Keratinocyte (primary cell): ENCODE measurements around the gene CNIH2. TPM values are rescaled to one million over a fixed set of nuclear protein-coding genes. Genes with fewer than 3 reads are reported as not detected.

Experiments used
- DNase-seq: peaks from one replicate; pipeline ENCODE4 v3.0.0-alpha.2; 2011; ENCODE audit warnings: low read depth, missing footprints, low spot score
- FAIRE-seq: peaks from 2 replicates; lab custom pipeline; 2011; peaks lifted over from hg19 to GRCh38; lab: Jason Lieb, UNC
- H2AFZ ChIP-seq: 2 replicates; pipeline ENCODE4 v1.6.0; 2012; ENCODE audit warnings: low read length, control low read depth, inconsistent platforms; ENCODE audit not compliant: control insufficient read depth
- H3K27ac ChIP-seq: 2 replicates; pipeline ENCODE4 v1.5.1; 2011; ENCODE audit warnings: low read length; ENCODE audit not compliant: control insufficient read depth, insufficient read depth
- H3K27me3 ChIP-seq: 3 replicates; pipeline ENCODE4 v1.6.0; 2011; ENCODE audit warnings: low read length; ENCODE audit not compliant: control insufficient read depth, insufficient read depth; ENCODE audit errors: extremely low read depth
- H3K36me3 ChIP-seq, 2 experiments: 2 replicates in 1 of 2; 3 replicates in 1 of 2; pipeline ENCODE4 v1.5.1; 2011; ENCODE audit warnings: low read length in 2 of 2, mild to moderate bottlenecking in 1 of 2; ENCODE audit not compliant: control insufficient read depth in 2 of 2, insufficient read depth in 2 of 2; ENCODE audit errors: extremely low read depth in 1 of 2
- H3K4me1 ChIP-seq: 3 replicates; pipeline ENCODE4 v1.5.1; 2011; ENCODE audit warnings: low read length; ENCODE audit not compliant: control insufficient read depth, insufficient read depth; ENCODE audit errors: extremely low read depth
- H3K4me2 ChIP-seq: 3 replicates; pipeline ENCODE4 v1.6.0; 2011; ENCODE audit warnings: low read depth, low read length; ENCODE audit not compliant: control insufficient read depth, insufficient read depth; ENCODE audit errors: extremely low read depth
- H3K4me3 ChIP-seq, 3 experiments: fragments of 200-600 bp in 1 of 3; sonication (generic) in 1 of 3; 2 replicates in 2 of 3; 3 replicates in 1 of 3; pipeline ENCODE4 v1.5.1; 2011 to 2016; ENCODE audit warnings: low read length in 3 of 3, mild to moderate bottlenecking in 3 of 3, control low read depth in 2 of 3, inconsistent platforms in 1 of 3, low read depth in 1 of 3, mixed read lengths in 1 of 3, mixed run types in 1 of 3, moderate library complexity in 1 of 3; ENCODE audit not compliant: control insufficient read depth in 2 of 3, insufficient read depth in 2 of 3; ENCODE audit errors: extremely low read depth in 1 of 3
- H3K79me2 ChIP-seq: 2 replicates; pipeline ENCODE4 v1.6.0; 2012; ENCODE audit warnings: low read length; ENCODE audit not compliant: control insufficient read depth, insufficient read depth
- H3K9ac ChIP-seq: 3 replicates; pipeline ENCODE4 v1.6.0; 2011; ENCODE audit warnings: low read length; ENCODE audit not compliant: control insufficient read depth, insufficient read depth; ENCODE audit errors: extremely low read depth
- H3K9me1 ChIP-seq: 3 replicates; pipeline ENCODE4 v1.6.0; 2011; ENCODE audit warnings: low read length; ENCODE audit not compliant: control insufficient read depth, insufficient read depth; ENCODE audit errors: extremely low read depth
- H3K9me3 ChIP-seq: 2 replicates; pipeline ENCODE4 v1.5.1; 2012; ENCODE audit warnings: low read depth, low read length; ENCODE audit not compliant: control insufficient read depth
- H4K20me1 ChIP-seq: 3 replicates; pipeline ENCODE4 v1.6.0; 2011; ENCODE audit warnings: low read length; ENCODE audit not compliant: control insufficient read depth, insufficient read depth; ENCODE audit errors: extremely low read depth
- EZH2 ChIP-seq: IDR thresholded peaks from one replicate; pipeline ENCODE4 v1.6.1; 2012; ENCODE audit warnings: inconsistent platforms, mild to moderate bottlenecking, low read length, moderate library complexity
- dilution Hi-C: fragments of 300-500 bp; cut with MboI; formaldehyde crosslinking; loops from one replicate; pipeline ENCODE4 v1.7.0; 2020; ENCODE audit warnings: low sequenced_read_pairs; ENCODE audit not compliant: extremely low pct_ligation_motif_present
- polyA plus RNA-seq, 5 experiments: library from polyadenylated mRNA; depleted of rRNA in 3 of 5; stranded (reverse) in 3 of 5; stranded (forward) in 1 of 5; unstranded in 1 of 5; fragments of >200 nt; gene quantifications; 1 replicate in 1 of 5; 2 replicates in 3 of 5; 3 replicates in 1 of 5; pipeline versions ENCODE4 v1.2.1 to v1.2.3, GENCODE V29; 2011 to 2012; ENCODE audit warnings: missing spikeins in 2 of 5, low read depth in 1 of 5, low replicate concordance in 1 of 5
- TF ChIP-seq, protein P1 (sequence below), 3 experiments: IDR thresholded peaks in 1 of 3; conservative IDR thresholded peaks in 1 of 3; optimal IDR thresholded peaks in 1 of 3; 2 replicates in 2 of 3; 3 replicates in 1 of 3; pipeline versions ENCODE3 to v1.5.1; 2011; ENCODE audit warnings: low read length in 3 of 3, mild to moderate bottlenecking in 3 of 3, moderate library complexity in 2 of 3, control low read depth in 1 of 3, inconsistent platforms in 1 of 3; ENCODE audit not compliant: insufficient read depth in 2 of 3; ENCODE audit errors: extremely low read depth in 1 of 3

CNIH2 gene
- polyA plus RNA-seq, 1 donor (not counting 4 experiments of a cell fraction or from before 2014, with no cell fraction given) = 0.17 TPM

DNA sequence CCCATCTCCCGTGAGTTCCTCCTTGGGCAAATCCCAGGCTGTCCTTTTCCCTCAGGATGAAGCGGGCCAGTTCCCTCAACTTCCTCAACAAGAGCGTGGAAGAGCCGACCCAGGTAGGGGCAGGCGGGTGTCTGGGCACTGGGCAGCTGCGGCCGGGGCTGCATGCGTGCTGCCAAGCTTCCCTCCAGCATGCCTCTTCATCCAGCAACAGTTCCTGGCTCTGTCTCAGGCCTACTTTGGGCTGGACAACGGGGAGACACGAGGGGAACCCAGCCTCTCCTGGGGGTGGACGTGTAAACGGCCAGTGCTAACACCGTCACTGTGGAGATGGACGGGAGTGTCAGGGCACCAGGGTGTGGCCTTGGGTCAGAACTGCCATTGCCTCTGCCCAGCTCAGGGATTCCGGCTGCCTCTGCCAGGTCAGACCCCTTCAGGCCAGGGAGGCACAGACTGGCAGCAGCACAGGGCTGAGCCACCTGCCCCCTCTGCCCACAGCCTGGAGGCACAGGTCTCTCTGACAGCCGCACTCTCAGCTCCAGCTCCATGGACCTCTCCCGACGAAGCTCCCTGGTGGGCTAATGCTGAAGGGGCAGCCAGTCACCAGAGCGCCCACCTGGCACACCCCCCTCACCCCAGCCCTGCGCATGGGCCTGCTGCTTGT, 11.5 kb upstream of the CNIH2 start:
- Histone ChIP-seq H3K4me3 (no peak overlapping the region), H3K4me1 (peaks cover 9% of the 10 kb centered on the region), H3K79me2 (peaks cover 24% of the 10 kb centered on the region), H3K27me3 (no peaks in the 10 kb centered on the region), H3K9ac (no peak overlapping the region), H3K9me3 (no peaks in the 10 kb centered on the region), H3K27ac (no peak overlapping the region), H3K36me3 (peaks cover 32 to 35% of the 10 kb centered on the region in 2 experiments), H3K9me1 (no peaks in the 10 kb centered on the region), H3K4me2 (no peak overlapping the region), H4K20me1 (peaks cover 2% of the 10 kb centered on the region), H2AFZ (no peak overlapping the region)
- FAIRE-seq = no peak
- TF ChIP-seq, protein P1, sequence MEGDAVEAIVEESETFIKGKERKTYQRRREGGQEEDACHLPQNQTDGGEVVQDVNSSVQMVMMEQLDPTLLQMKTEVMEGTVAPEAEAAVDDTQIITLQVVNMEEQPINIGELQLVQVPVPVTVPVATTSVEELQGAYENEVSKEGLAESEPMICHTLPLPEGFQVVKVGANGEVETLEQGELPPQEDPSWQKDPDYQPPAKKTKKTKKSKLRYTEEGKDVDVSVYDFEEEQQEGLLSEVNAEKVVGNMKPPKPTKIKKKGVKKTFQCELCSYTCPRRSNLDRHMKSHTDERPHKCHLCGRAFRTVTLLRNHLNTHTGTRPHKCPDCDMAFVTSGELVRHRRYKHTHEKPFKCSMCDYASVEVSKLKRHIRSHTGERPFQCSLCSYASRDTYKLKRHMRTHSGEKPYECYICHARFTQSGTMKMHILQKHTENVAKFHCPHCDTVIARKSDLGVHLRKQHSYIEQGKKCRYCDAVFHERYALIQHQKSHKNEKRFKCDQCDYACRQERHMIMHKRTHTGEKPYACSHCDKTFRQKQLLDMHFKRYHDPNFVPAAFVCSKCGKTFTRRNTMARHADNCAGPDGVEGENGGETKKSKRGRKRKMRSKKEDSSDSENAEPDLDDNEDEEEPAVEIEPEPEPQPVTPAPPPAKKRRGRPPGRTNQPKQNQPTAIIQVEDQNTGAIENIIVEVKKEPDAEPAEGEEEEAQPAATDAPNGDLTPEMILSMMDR (optimal IDR thresholded peaks at IDR 0.05 in 1 of 3, IDR thresholded peaks at IDR 0.05 in 1 of 3, conservative IDR thresholded peaks at IDR 0.05 in 1 of 3; ENCODE audit: extremely low read depth in 1 of 3, insufficient read depth in 2 of 3, low read length in 3 of 3) = no peak
- no peak for TF ChIP-seq EZH2
- no peak for DNase-seq
- dilution Hi-C loops = no loop called here

DNA sequence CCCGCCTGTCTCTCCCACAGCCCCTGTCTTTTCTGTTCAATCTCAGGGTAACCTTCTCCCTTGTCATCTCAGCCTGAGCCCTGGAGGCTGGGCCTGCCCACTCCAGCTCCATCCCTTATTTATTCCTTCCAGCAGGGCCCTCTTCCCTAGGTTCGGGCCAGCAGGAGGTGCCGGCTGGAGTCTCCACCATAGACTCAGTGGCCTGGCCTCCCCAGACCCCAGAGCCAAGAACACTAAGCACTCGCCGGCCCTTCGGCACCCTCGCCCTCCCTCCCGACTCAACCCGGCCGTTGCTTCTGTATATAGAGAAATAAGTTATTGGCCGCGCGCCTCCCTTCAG, 11.0 kb upstream of the CNIH2 start:
- peak overlapping the region; percentile 35 to 91 (median 56) for H3K4me3 ChIP-seq
- H3K27me3 ChIP-seq = no peaks in the 10 kb centered on the region
- FAIRE-seq = no peak
- peaks cover 9% of the 10 kb centered on the region for H3K4me1 ChIP-seq
- H3K27ac ChIP-seq = peak overlapping the region; percentile 14
- peaks cover 32 to 35% of the 10 kb centered on the region in 2 experiments for H3K36me3 ChIP-seq
- no peak for TF ChIP-seq EZH2
- peak overlapping the region; percentile 99 for H3K4me2 ChIP-seq
- dilution Hi-C loops = no loop called here
- peaks cover 29% of the 10 kb centered on the region for H3K79me2 ChIP-seq
- no peak for DNase-seq
- no peaks in the 10 kb centered on the region for H3K9me3 ChIP-seq
- H3K9ac ChIP-seq = no peak overlapping the region
- peaks cover 7% of the 10 kb centered on the region for H4K20me1 ChIP-seq
- no peak overlapping the region for H2AFZ ChIP-seq
- H3K9me1 ChIP-seq = no peaks in the 10 kb centered on the region
